ENCODE data around the gene SLC49A3. TPM values are rescaled to one million over a fixed set of nuclear protein-coding genes. Genes with fewer than 3 reads are reported as not detected.

The SLC49A3 gene
- total and polyA plus RNA-seq, 2 of the 13 experiments (the other 11 are each of a cell fraction or from before 2014, with no cell fraction given) = 0.07 to 0.17 TPM

DNA sequence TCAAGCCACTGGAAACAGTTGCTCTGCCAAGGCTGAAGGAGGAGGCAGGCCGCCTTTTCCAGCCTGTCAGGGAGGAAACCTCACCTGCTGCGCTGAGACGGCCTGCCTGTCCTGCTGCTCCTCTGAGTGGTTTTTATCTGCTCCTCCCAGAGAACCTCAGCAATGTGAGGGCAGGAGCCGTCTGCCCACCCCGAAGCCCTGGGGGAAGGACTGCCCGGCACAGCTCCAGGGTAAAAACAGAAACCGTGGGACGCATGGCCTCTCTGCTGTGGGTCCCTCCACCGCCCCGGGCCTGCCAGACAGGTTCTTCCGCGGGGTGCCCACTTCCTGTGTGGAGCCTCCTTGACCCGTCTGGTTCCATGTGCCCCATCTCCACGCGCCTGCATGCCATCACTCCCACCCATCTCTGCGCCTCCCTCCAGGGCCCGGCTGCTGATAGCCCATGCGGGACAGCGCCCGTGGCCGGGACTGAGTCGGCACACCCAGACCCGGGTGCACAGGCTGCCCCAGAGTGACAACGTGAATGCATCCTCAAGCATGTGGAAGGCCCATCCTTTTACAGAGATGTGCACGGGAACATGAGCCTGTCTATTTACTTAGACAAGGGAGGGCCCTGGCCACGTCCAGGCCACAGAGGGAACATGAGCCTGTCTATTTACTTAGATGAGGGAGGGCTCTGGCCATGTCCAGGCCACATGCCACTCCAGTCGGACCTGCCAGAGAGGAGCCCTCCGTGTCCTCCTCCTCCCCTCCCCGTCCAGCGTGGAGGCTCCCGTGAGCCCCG, 4.0 kb upstream of the SLC49A3 start (continued):
- TF ChIP-seq, protein P1, sequence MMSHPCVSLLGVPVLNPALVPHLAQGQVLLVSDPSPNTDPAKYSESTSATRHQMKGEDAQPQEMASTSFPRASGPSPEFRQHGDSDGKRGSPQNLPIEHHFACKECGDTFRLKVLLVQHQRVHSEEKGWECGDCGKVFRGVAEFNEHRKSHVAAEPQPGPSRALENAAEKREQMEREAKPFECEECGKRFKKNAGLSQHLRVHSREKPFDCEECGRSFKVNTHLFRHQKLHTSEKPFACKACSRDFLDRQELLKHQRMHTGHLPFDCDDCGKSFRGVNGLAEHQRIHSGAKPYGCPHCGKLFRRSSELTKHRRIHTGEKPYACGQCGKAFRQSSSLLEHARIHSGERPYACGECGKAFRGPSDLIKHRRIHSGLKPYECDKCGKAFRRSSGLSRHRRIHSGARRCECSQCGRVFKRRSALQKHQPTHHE (CRISPR knock-in tag; IDR thresholded peaks at IDR 0.05; ENCODE audit: borderline replicate concordance) = no peak
- TF ChIP-seq KLF9 (CRISPR knock-in tag; IDR thresholded peaks at IDR 0.05; ENCODE audit: low read depth) = 0 out of 2 replicates have a peak, but pooled peaks have one; percentile 69
- peak; percentile 93 for TF ChIP-seq SAP130 (CRISPR knock-in tag; IDR thresholded peaks at IDR 0.05; ENCODE audit: low read depth)
- TF ChIP-seq EED (CRISPR knock-in tag; IDR thresholded peaks at IDR 0.05) = peak; percentile 30; the same call in 1 of the 2 replicates
- no peak for TF ChIP-seq RAD21 (CRISPR knock-in tag; IDR thresholded peaks at IDR 0.05)
- no peak for TF ChIP-seq ZNF883 (CRISPR knock-in tag; IDR thresholded peaks at IDR 0.05; ENCODE audit: not compliant biosample characterization)
- no peak for TF ChIP-seq RBFOX2 (IDR thresholded peaks at IDR 0.05; ENCODE audit: low read depth, low read length)
- peak; percentile 59; the same call in 1 of the 2 replicates for TF ChIP-seq ZNF572 (CRISPR knock-in tag; IDR thresholded peaks at IDR 0.05)
- peak; percentile 62; the same call in 1 of the 2 replicates for TF ChIP-seq FOXO1 (CRISPR knock-in tag; IDR thresholded peaks at IDR 0.05)
- no peak for TF ChIP-seq GPN1 (CRISPR knock-in tag; IDR thresholded peaks at IDR 0.05; ENCODE audit: borderline replicate concordance)
- TF ChIP-seq, protein P2, sequence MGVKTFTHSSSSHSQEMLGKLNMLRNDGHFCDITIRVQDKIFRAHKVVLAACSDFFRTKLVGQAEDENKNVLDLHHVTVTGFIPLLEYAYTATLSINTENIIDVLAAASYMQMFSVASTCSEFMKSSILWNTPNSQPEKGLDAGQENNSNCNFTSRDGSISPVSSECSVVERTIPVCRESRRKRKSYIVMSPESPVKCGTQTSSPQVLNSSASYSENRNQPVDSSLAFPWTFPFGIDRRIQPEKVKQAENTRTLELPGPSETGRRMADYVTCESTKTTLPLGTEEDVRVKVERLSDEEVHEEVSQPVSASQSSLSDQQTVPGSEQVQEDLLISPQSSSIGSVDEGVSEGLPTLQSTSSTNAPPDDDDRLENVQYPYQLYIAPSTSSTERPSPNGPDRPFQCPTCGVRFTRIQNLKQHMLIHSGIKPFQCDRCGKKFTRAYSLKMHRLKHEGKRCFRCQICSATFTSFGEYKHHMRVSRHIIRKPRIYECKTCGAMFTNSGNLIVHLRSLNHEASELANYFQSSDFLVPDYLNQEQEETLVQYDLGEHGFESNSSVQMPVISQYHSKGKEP (CRISPR knock-in tag; IDR thresholded peaks at IDR 0.05) = 0 out of 2 replicates have a peak, but pooled peaks have one; percentile 50
- peak; percentile 36; the same call in 1 of the 2 replicates for TF ChIP-seq MXD4 (CRISPR knock-in tag; IDR thresholded peaks at IDR 0.05)
- TF ChIP-seq ZNF432 (CRISPR knock-in tag; IDR thresholded peaks at IDR 0.05; ENCODE audit: borderline replicate concordance) = no peak
- no peak for TF ChIP-seq MBNL3 (CRISPR knock-in tag; conservative IDR thresholded peaks at IDR 0.05)
- TF ChIP-seq, protein P3, sequence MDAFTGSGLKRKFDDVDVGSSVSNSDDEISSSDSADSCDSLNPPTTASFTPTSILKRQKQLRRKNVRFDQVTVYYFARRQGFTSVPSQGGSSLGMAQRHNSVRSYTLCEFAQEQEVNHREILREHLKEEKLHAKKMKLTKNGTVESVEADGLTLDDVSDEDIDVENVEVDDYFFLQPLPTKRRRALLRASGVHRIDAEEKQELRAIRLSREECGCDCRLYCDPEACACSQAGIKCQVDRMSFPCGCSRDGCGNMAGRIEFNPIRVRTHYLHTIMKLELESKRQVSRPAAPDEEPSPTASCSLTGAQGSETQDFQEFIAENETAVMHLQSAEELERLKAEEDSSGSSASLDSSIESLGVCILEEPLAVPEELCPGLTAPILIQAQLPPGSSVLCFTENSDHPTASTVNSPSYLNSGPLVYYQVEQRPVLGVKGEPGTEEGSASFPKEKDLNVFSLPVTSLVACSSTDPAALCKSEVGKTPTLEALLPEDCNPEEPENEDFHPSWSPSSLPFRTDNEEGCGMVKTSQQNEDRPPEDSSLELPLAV (CRISPR knock-in tag; conservative IDR thresholded peaks at IDR 0.05; ENCODE audit: low read depth) = no peak
- peak; percentile 98 for TF ChIP-seq FOXA3 (CRISPR knock-in tag; IDR thresholded peaks at IDR 0.05)
- TF ChIP-seq U2AF2 (IDR thresholded peaks at IDR 0.05; ENCODE audit: low read depth, low read length) = no peak
- TF ChIP-seq ZNF3 (CRISPR knock-in tag; IDR thresholded peaks at IDR 0.05) = no peak
- TF ChIP-seq ZNF879 (CRISPR knock-in tag; IDR thresholded peaks at IDR 0.05) = no peak
- TF ChIP-seq MIER3 (CRISPR knock-in tag; IDR thresholded peaks at IDR 0.05; ENCODE audit: borderline replicate concordance) = peak; percentile 86; the same call in 1 of the 2 replicates
- TF ChIP-seq ZNF550 (CRISPR knock-in tag; IDR thresholded peaks at IDR 0.05; ENCODE audit: borderline replicate concordance) = no peak
- TF ChIP-seq, protein P4, sequence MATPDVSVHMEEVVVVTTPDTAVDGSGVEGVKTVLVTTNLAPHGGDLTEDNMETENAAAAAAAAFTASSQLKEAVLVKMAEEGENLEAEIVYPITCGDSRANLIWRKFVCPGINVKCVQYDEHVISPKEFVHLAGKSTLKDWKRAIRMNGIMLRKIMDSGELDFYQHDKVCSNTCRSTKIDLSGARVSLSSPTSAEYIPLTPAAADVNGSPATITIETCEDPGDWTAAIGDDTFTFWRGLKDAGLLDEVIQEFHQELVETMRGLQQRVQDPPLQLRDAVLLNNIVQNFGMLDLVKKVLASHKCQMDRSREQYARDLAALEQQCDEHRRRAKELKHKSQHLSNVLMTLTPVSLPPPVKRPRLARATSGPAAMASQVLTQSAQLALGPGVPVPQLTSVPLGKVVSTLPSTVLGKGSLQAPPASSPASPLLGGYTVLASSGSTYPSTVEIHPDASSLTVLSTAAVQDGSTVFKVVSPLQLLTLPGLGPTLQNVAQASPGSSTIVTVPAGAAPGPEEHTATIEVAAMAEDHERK (CRISPR knock-in tag; IDR thresholded peaks at IDR 0.05; ENCODE audit: low read depth) = no peak
- TF ChIP-seq NRL (CRISPR knock-in tag; IDR thresholded peaks at IDR 0.05; ENCODE audit: borderline replicate concordance) = peak; percentile 37; the same call in 1 of the 2 replicates
- TF ChIP-seq ZNF713 (CRISPR knock-in tag; IDR thresholded peaks at IDR 0.05) = no peak
- TF ChIP-seq ZNF292 (CRISPR knock-in tag; IDR thresholded peaks at IDR 0.05; ENCODE audit: borderline replicate concordance, low read depth) = no peak
- TF ChIP-seq SRF (IDR thresholded peaks at IDR 0.05; ENCODE audit: low read depth, low read length) = no peak
